ENCODE measurements around the gene PMPCA. TPM values are rescaled to one million over a fixed set of nuclear protein-coding genes. Genes with fewer than 3 reads are reported as not detected.
A peak's percentile ranks its signal among the peaks of the same experiment; 100 is the strongest.

PMPCA gene
- total RNA-seq, 1 donor from 2014 or later: 94.4 TPM

DNA sequence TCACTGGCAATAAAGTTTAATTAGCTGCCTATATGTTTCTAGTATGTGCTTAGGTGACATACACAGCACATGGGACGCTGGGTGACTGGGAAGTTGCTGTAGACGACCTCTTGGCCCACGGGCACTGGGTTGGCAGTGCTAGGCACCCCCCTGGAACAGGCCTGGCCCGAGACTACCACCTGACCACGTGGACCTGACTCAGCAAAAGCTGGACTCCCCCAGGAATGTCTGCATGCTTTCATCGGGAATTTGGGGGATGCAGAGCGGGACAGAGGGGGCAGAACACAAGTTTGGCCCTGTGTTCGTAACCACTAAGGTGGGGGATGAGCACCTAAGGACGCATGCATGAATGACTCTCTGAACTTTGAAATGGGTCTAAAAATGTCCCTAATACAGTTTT is 45.8 kb downstream of the PMPCA start:
- no peak for DNase-seq (ENCODE audit: low read depth)
- H3K4me3 Mint-ChIP-seq (ENCODE audit: unreplicated experiment): no peak overlapping the region
- no peaks in the 10 kb centered on the region for H3K27me3 Mint-ChIP-seq (ENCODE audit: low read depth, unreplicated experiment)
- Histone ChIP-seq H3K4me1 (ENCODE audit: insufficient read depth, low read length) (no peaks in the 10 kb centered on the region), H4K20me1 (ENCODE audit: insufficient read depth, low read length) (peaks cover 63% of the 10 kb centered on the region), H2AFZ (ENCODE audit: low read depth, low read length) (no peak overlapping the region), H3K27ac (ENCODE audit: low read depth, low read length) (no peak overlapping the region), H3K79me2 (ENCODE audit: insufficient read depth, low read length) (peaks cover 21% of the 10 kb centered on the region), H3K27me3 (ENCODE audit: insufficient read depth, low read length) (no peaks in the 10 kb centered on the region), H3K4me2 (ENCODE audit: low read length) (no peak overlapping the region), H3K9me3 (ENCODE audit: insufficient read depth, low read depth, low read length) (no peaks in the 10 kb centered on the region), H3K4me3 (ENCODE audit: insufficient read depth, low read depth, low read length) (no peak overlapping the region), H3K36me3 (ENCODE audit: insufficient read depth, low read length) (peaks cover 38% of the 10 kb centered on the region), H3K9ac (ENCODE audit: low read length) (no peak overlapping the region)
- FAIRE-seq: no peak
- peak overlapping the region; percentile 53 for H3K27ac Mint-ChIP-seq (ENCODE audit: unreplicated experiment)
- no peaks in the 10 kb centered on the region for H3K4me1 Mint-ChIP-seq (ENCODE audit: low read depth, unreplicated experiment)
- H3K9me3 Mint-ChIP-seq (ENCODE audit: unreplicated experiment): no peaks in the 10 kb centered on the region
- TF ChIP-seq EZH2 (IDR thresholded peaks at IDR 0.05; ENCODE audit: insufficient read depth, low read length): no peak
- TF ChIP-seq, protein P1, sequence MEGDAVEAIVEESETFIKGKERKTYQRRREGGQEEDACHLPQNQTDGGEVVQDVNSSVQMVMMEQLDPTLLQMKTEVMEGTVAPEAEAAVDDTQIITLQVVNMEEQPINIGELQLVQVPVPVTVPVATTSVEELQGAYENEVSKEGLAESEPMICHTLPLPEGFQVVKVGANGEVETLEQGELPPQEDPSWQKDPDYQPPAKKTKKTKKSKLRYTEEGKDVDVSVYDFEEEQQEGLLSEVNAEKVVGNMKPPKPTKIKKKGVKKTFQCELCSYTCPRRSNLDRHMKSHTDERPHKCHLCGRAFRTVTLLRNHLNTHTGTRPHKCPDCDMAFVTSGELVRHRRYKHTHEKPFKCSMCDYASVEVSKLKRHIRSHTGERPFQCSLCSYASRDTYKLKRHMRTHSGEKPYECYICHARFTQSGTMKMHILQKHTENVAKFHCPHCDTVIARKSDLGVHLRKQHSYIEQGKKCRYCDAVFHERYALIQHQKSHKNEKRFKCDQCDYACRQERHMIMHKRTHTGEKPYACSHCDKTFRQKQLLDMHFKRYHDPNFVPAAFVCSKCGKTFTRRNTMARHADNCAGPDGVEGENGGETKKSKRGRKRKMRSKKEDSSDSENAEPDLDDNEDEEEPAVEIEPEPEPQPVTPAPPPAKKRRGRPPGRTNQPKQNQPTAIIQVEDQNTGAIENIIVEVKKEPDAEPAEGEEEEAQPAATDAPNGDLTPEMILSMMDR (IDR thresholded peaks at IDR 0.05; ENCODE audit: insufficient read depth, low read depth, low read length): no peak
- peaks cover 34% of the 10 kb centered on the region for H3K36me3 Mint-ChIP-seq (ENCODE audit: low read depth, unreplicated experiment)

GRCh38 chr9:136457326-136457725 is 46.9 kb downstream of the PMPCA start:
- no peaks in the 10 kb centered on the region for H3K27me3 Mint-ChIP-seq (ENCODE audit: low read depth, unreplicated experiment)
- H3K36me3 ChIP-seq (ENCODE audit: insufficient read depth, low read length): peaks cover 41% of the 10 kb centered on the region

DNA sequence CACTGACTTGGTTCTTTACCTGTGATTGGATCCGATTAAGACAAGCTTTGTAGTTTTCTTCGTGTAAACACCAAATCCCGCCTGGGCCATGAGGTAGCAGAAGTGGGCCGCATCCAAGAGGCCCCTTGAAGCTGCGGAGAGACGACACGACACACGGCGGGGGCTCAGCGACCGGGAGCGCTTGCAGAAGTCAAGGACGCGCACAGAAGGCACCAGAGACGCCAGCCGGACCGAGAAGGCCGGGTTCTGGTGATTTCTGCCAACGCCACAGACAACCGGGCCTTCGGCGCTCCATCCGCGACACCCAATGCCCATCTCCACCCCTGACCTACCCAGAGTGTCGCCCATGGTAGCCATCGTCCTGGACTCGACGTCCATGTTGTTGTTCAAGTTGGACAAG is 49.0 kb downstream of the PMPCA start:
- TF ChIP-seq, protein P1 (IDR thresholded peaks at IDR 0.05; ENCODE audit: insufficient read depth, low read depth, low read length): no peak
- TF ChIP-seq EZH2 (IDR thresholded peaks at IDR 0.05; ENCODE audit: insufficient read depth, low read length): no peak
- Histone ChIP-seq H3K4me1 (ENCODE audit: insufficient read depth, low read length) (no peaks in the 10 kb centered on the region), H3K36me3 (ENCODE audit: insufficient read depth, low read length) (peaks cover 48% of the 10 kb centered on the region), H3K4me2 (ENCODE audit: low read length) (no peak overlapping the region), H3K79me2 (ENCODE audit: insufficient read depth, low read length) (peaks cover 33% of the 10 kb centered on the region), H4K20me1 (ENCODE audit: insufficient read depth, low read length) (peaks cover 75% of the 10 kb centered on the region), H3K27ac (ENCODE audit: low read depth, low read length) (no peak overlapping the region), H3K9ac (ENCODE audit: low read length) (no peak overlapping the region), H3K27me3 (ENCODE audit: insufficient read depth, low read length) (no peaks in the 10 kb centered on the region), H3K4me3 (ENCODE audit: insufficient read depth, low read depth, low read length) (no peak overlapping the region), H3K9me3 (ENCODE audit: insufficient read depth, low read depth, low read length) (no peaks in the 10 kb centered on the region), H2AFZ (ENCODE audit: low read depth, low read length) (no peak overlapping the region)
- Mint-ChIP-seq H3K4me3 (ENCODE audit: unreplicated experiment) (no peak overlapping the region), H3K36me3 (ENCODE audit: low read depth, unreplicated experiment) (peaks cover 26% of the 10 kb centered on the region), H3K27me3 (ENCODE audit: low read depth, unreplicated experiment) (no peaks in the 10 kb centered on the region), H3K27ac (ENCODE audit: unreplicated experiment) (no peak overlapping the region), H3K9me3 (ENCODE audit: unreplicated experiment) (no peaks in the 10 kb centered on the region), H3K4me1 (ENCODE audit: low read depth, unreplicated experiment) (no peaks in the 10 kb centered on the region)
- FAIRE-seq (no peak), DNase-seq (ENCODE audit: low read depth) (no peak)

More at GRCh38 chr9:136457326-136457725, 46.9 kb downstream of the PMPCA start:
- TF ChIP-seq EZH2 (IDR thresholded peaks at IDR 0.05; ENCODE audit: insufficient read depth, low read length): no peak
- TF ChIP-seq, protein P1 (IDR thresholded peaks at IDR 0.05; ENCODE audit: insufficient read depth, low read depth, low read length): no peak
- Mint-ChIP-seq H3K9me3 (ENCODE audit: unreplicated experiment) (no peaks in the 10 kb centered on the region), H3K4me3 (ENCODE audit: unreplicated experiment) (no peak overlapping the region), H3K27ac (ENCODE audit: unreplicated experiment) (no peak overlapping the region), H3K4me1 (ENCODE audit: low read depth, unreplicated experiment) (no peaks in the 10 kb centered on the region), H3K36me3 (ENCODE audit: low read depth, unreplicated experiment) (peaks cover 34% of the 10 kb centered on the region)
- Histone ChIP-seq H3K9ac (ENCODE audit: low read length) (no peak overlapping the region), H3K79me2 (ENCODE audit: insufficient read depth, low read length) (peaks cover 28% of the 10 kb centered on the region), H3K4me3 (ENCODE audit: insufficient read depth, low read depth, low read length) (no peak overlapping the region), H3K9me3 (ENCODE audit: insufficient read depth, low read depth, low read length) (no peaks in the 10 kb centered on the region), H3K27ac (ENCODE audit: low read depth, low read length) (no peak overlapping the region), H3K4me2 (ENCODE audit: low read length) (no peak overlapping the region), H3K4me1 (ENCODE audit: insufficient read depth, low read length) (no peaks in the 10 kb centered on the region), H4K20me1 (ENCODE audit: insufficient read depth, low read length) (peaks cover 68% of the 10 kb centered on the region), H2AFZ (ENCODE audit: low read depth, low read length) (no peak overlapping the region), H3K27me3 (ENCODE audit: insufficient read depth, low read length) (no peaks in the 10 kb centered on the region)
- DNase-seq (ENCODE audit: low read depth) (no peak), FAIRE-seq (no peak)

All from astrocyte (in vitro differentiated cells and primary cell).